ENCODE results near the gene KCNQ2.

Gene KCNQ2

DNA sequence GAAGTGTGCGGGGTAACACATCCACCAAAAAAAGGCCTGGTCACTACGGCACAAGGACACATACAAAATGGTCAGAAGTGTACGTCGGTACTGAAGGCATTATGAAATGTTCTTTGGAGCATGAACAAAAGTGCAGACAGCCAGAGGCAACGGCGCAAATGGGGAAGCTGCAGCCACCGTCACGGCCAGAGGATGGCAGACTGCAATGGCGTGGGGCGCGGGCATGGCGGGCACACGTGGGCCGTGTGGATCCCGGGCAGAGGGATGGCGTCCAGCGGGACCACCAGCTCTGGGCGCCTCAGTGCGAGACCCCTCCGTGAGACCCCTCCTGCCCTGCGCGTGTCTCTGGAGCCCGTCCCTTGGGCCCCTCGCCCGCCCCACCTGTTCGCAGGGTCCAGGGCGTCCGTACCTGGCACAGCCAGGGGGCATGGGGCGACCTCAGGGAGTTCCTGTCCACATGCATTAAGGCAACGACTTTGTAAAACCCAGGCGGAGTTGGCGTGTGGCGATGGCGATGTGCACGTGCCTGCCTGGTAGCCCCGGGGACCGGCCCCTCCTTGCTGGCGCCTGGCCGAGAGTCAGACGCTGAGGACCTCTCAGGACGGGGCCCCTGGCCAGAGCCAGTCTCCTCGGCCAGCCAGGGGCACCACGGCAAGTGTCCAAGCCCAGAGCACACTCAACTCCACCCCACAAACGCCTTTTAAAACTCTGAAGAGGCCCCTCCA lies 71.8 kb downstream of the KCNQ2 start:
- FAIRE-seq: no peak

DNA sequence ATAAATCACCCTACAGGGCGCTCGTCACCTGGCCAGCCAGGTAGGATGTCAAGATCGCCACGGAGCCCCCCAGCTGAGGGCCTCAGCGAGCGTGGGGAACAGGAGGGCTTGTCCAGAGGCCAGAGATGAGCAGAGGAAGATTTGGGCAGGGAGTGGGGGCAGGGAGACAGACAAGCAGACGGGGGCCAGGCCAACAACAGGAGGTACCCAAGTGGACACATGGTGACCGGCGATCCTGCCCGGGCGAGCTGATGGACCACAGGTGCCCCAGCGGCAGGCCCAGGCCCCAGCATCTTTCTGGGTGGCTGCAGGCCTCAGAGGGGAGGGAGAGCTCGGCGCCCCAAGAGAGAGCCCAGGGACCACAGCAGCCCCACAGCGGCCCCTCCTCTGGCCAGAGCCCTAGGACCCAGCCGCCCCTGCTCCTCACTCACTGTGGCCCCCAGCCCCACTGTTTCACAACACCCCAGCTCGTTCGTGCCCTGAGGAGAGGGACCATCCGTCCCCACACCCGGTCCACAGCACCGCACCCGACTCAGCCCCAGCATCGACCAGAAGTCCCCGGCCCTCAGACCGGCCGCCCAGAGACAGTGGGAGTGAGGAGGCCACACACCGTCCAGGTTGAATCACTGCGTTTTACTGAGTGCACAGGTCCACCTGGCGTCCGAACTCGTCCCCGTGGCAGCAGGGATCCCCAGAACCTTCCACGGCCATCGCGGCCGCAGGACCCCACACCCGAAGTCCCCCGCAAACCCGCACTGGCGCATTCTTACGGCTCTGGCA lies 72.7 kb downstream of the KCNQ2 start:
- FAIRE-seq: no peak

DNA sequence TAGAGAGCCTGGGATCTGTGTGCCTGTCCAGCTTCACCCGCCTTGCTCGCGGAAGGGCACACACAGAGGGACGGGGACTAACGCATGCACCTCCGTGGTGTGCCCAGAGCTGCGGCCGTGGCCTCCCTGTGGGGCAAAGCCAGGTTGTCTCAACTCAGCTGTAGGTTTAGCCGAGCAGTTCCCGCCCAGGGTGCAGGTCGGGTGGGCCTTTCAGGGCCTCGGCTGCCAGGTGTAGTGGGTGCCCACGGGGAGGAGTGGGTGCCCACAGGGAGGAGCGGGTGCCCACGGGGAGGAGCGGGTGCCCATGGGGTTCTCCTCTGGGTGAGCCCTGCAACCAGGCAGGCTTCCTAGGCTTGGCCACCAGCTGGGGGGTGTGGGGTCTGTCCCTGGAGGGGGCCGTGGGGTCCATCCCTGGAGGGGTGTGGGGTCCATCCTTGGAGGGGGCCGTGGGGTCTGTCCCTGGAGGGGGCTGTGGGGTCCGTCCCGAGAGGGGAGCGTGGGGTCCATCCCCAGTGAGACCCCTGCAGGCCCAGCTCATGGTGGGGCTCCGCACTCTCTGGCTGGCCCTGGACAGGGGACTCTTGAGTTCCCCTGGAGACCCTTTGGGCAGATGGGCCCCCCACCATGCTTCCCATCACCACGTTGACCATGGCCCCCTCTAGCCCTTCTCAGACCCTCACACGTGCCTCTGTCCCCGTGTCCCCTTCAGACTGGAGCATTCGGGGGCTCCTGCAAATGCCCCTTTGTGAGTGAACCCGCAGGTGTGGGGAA lies 73.5 kb downstream of the KCNQ2 start:
- no peak for FAIRE-seq

DNA sequence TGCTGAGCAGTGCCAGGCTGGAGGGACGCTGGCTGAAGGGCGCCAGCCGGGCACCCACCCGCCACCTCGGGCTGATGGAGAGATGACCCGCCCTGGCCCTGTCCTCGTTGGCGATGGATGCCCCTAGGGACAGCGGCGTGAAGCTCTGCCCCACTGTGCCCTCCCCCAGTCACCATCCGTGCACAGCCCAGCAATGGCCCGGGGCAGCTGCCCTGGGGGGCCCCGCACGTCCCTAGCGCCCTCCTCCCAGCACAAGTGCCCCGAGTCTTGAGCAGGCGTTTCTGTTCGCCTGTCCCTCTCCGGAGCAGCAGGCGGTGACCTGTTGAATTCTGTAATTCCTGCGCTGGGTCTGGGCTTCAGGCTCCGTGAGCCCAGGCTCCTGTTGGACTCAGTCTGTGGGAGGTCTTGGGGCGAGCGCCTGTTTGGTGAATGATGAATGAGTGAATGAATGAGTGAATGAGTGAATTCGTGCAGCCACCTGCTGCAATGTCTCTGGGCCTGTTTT lies 74.5 kb downstream of the KCNQ2 start:
- FAIRE-seq: no peak

DNA sequence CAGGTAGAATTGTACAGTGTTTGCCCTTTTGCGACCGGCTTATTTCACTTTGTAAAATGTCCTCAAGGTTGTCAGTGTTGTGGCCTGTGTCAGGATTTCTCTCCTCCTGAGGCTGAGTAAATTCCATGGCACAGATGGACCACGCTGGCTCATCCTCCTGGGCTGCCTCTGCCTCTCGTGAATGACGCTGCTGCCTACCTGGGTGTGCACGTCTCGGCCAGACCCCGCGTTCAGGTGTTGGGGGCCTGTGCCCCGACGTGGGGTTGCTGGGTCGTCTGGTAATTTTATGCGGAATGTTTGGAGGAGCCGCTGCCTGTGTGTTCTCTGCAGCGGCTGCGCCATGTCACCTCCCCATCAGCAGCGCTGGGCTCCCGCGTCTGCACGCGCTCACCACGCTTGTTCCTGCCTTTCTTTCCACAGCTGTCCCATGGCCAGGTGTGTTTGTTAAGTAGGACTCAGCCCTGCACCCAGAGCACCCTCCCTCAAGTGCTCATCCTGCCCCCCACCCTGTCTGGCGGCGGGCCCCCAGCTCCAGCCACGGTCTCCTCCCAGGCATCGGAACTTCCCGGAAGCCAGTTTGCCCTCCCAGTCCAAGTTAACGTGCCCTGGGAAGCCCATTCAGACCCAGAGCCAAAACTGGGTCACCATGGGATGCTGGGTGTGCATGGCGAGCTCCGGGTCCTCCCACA lies 75.2 kb downstream of the KCNQ2 start:
- no peak for FAIRE-seq

DNA sequence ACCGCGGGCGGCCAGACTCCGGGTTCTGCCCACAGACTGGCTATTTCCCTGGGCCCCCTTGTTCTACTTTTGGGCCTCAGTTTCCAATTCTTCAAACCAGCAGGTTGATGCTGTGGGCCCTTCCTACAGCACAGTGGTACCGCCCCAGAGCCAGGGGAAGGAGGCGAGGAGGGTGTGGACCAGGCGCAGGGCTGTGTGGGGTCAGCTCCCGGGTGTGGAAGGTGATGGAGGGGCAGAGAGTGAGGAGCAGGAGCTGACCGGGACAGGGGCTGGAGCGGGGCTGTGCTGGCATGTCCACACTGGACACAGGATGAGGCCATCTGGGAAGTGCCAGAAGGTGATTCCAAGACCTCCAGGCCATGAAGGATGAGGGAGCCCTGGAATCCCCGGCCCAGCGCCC lies 76.2 kb downstream of the KCNQ2 start:
- no peak for FAIRE-seq

DNA sequence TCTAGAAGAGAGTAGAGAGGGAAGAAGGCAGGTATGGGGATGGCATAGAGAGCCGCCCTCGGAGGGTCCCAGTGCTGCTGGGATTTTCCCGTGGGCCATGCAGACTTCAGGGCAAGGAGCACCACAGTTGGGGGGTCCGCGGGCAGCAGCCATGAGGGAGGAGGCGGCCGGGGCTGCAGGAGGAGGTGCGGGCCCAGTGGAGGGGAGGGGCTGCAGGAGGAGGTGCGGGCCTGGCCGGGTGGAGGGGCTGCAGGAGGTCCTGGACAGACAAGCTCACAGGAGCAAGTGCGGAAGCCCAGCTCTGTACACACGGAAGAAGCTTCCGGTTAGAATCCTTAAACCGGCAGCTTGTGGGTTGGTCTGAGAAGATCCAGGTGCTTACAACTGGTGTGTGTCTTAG lies 76.7 kb downstream of the KCNQ2 start:
- no peak for FAIRE-seq

DNA sequence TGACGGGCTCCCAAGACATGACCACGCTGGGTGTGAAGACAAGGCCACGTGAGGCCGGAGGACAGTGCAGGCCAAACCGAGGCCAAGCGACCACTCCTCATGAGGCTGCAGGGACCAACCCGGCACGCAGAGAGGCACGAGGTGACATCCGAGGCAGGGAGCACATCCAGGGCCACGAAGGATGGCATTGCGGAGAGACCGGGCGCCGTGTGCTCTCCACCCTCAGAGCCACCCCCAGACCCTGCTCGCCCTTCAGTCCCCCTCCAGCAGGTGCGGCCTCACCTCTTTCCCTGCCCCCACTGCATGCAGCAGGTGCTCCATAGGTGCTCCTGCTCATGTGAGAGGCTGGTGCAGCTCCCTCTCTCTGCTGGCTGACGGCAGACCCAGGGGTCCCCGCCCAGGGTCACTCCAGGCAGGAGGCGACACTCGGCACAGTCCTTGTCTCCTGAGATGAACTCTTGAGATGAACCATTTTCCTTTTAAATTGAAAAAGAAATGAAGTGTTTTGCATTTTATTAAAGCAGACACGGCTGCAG lies 77.5 kb downstream of the KCNQ2 start:
- FAIRE-seq: no peak

DNA sequence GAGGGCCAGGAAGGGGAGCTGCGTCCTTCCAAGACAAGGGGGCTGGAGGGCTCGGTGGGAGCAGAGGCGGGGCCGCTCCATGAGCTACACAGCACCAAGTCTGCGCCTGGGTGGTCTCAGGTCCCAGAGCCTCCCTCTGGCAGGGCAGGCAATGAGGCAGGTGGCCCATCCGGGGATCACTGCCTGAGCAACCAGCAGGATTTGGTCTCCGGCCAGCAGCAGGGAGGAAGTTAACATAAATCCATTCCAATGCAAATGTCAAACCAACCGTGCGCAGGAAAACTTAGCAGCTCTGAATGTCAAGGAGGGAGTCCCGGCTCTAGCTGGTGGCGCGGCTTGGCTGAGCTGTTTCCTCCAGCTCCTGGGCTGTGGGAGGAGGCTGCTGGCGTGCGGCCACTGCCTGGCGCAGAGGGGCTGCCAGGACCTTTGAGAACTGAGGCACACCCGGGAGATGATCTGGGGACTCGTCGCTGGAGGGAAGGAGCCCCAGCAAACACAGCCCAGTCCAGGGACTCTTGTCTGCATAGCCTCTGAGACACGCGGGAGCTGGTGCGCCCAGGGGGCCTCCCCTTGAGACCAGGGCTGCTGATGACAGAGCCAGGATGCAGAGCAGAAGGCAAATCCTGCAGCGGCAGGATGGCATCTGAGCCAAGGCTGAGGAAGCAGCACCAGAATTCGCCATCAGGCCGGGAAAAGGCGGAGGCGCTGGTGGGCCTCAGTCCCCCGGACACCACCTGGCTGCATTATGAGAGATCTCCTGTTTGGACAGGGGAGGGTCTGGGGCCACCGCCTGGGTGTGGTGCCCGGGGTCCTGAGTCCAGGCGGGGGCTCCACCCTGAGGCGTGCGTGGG lies 78.2 kb downstream of the KCNQ2 start:
- no peak for FAIRE-seq

DNA sequence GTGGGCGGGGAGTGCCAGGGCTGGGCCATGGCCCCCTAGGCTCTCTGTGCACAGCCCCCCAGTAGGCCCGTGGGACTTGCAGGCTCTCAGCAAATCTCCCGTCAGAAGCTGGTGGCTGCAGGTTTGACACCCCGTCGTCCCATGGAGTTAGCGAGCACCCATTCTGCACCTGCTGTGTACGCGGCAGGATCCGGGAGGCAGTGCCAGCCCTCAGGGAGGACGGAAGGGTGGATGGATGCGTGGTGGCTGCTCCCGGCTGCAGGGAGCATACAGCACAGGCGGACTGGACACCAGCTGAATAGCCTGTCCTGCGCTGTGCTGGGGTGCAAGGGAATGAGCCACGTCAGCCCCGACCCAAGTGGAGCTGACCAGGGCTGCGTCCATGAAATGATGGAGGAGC lies 78.9 kb downstream of the KCNQ2 start:
- FAIRE-seq: no peak

DNA sequence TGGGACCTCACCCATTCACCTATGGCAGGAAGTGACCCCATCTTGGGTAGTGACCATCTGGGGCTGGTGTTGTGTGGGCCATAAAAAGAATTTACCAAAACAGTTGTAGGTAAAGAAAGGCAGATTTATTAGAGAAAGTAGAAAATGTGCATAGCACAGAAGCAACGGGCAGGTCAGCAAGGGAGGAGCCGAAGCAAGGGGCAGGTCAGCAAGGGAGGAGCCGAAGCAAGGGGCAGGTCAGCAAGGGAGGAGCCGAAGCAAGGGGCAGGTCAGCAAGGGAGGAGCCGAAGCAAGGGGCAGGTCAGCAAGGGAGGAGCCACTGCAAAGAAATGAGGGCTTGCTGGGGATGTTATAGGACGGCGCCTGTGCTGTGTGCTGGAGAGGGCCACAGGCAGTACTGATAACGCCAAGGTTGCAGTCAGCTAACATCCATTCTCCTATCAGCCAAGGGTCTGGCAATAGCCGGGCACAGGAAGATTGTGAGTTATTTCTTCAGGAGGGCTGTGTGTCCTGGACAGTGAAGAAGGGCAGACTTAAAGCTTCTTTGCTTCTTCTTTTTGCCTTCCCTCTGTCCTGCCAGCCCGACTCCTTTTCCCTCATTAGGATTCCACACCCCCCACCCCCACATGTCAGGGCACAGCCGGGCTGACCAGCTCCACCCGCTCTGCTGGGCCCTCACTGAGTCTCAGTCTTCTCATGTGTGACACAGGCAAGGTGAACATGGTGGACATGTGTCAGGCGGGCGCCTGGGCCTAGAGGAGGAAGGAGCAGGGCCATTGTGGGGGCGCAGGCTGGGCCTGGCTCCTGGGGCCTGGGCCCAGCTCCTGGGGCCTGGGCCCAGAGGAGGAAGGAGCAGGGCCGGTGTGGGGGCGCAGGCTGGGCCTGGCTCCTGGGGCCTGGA lies 79.7 kb downstream of the KCNQ2 start:
- no peak for FAIRE-seq

DNA sequence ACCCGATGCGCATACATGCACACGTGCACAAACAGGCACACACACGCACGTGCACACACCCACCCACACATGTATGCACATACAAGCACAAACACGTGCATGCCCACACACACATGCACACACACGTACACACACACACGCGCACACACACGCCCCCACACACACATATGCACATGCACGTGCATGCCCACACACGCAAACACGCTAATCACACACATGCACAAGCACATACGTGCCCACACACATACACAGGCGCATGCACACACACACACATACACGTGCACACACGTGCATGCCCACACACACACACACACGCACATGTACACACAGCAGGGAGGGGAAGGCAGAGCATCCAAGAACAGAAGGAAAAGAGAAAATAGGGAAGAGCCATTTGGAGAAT lies 84.5 kb downstream of the KCNQ2 start:
- FAIRE-seq: no peak

DNA sequence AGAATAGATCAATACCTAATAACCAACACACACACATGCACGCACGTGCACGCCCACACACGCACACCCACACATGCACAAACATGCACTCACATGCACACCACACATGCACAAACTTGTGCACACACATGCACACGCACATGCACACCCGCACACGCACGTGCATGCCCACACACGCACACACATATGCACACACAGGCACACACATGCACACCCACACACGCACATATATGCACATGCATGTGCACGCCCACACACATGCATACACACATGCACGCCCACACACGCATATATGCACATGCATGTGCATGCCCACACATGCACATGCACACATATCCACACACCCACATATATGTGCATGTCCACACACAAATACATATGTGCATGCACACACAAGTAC lies 85.1 kb downstream of the KCNQ2 start:
- no peak for FAIRE-seq

DNA sequence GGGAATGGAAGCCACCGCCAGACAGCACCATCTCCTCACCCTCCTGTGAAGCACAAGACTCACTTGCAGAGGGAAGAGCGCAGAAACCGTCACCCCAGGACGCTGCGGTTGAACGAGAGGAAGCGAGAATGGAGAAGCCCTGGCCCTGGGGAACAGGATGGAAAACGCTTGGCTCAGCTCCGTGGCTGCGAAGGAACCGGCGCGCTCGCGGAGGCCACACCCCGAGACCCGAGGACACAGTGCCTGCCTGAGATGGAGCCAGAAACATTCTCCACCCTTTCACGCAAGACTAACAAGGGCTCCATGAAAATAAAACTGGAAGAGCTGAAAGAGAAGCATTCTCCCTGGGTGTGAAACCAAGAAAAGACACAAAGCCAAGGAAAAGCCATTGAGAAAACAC lies 86.0 kb downstream of the KCNQ2 start:
- FAIRE-seq: no peak

DNA sequence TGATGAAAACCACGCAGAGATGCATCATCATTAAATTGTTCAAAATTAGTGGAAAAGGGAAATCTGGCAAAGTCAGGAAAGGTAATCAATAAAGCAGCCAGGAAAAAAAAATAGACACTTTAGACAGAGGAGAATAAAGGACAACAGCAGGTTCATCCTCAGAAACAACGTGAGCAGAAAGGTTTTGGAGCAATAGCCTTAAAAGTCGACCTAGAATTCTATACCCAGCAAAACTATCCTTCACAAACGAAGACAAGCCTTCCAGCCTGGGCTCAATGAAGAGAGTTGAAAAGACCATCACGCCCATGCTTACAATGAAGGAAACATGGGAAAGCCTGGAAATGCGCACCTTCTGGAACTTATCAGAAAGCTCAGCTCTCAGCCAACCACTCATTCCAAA lies 86.6 kb downstream of the KCNQ2 start:
- no peak for FAIRE-seq

DNA sequence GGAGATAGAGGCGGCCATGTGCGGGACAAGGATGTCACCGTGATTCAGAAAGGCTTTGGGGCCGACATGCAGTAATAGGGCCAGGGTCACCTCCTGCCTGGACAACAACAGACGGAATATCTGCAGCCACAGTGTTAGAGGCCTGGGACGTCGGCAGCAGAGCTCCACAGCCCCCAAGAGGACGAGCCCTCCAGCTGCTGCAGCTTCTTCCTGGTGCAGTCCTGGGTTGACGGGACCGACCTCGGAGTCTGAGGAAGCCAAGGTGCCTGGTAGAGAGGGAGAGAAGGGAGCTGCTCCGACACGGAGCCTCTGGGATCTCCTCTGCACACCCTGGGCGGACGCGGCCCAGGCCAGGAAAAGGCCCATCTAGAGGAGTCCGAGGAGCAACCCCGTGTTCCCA lies 88.1 kb downstream of the KCNQ2 start:
- FAIRE-seq: no peak

DNA sequence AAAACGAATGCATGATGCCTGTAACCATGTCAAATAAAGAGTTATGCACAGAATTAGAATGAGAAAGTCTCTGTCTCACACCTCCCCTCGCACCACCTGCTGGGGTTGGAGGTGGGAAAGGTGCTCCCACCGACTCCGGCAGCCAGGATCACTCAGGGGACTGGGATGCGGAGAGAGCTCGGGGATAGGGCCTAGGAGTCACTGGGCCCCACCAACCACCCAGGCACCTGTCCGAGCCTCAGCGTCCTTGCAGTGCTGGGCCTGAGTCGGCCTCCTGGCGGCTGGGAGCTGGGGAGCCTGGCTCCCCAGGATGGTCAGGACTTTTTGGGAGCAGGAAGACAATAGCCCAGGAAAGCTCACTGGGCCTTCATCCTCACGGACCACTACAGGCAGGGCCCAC lies 88.9 kb downstream of the KCNQ2 start:
- no peak for FAIRE-seq

DNA sequence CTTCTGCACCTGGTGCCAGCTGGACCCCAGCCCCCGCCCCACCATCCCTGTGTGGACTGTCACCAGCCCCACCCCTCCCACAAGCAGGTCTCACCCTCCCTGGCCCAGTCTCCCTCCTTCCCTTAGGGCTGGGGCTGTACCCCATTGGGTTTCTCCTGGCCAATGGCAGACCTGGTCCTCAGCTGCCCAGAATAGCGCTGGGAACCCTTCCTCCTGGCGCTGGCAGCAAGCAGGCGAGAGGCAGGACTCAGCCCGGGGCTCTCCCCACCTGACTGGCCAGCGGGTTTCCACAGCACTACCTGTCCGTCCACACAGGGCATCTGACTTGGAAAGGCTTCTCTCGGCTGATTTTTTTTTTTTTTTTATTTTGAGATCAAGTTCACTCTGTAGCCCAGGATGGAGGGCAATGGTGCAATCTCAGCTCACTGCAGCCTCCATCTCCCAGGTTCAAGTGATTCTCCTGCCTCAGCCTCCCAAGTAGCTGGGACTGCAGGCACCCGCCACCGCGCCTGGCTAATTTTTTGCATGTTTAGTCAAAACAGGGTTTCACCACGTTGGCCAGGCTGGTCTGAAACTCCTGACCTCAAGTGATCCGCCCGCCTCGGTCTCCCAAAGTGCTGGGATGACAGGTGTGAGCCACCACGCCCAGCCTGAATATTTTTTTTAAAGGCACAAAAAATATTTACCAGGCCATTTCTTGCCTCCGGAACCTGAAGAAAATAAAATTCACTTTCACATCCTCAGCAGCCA lies 89.7 kb downstream of the KCNQ2 start:
- no peak for FAIRE-seq

DNA sequence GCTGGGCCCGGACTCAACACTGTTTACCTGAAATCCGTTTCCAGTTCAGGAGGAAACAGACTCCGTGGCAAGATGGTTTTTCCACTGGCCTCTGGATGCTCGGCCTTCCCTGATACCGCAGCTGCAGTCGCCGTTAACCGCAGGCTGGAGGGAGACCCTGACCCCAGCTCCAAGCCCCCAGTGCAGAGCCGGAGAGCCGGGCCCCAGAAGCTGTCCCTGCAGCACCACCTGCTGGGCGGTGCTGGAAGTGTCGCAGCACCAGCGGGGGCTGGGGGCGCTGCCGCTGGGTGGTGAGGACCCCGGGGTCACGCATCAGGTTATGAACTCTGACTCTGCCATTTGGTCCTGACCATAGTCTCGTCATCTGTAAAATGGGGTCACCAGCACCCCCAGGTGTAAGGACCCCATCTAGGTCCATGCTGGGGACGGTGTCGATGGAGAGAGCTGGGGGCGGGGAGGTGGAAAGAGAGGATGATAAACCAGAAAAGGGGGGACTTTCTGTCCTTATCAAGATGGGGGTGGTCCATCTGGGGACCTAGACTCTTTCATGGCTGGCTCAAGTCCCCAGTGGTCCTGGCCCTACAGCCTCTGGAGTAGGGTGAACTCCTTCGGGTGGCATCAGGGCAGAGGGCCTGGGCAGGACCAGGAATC lies 90.5 kb downstream of the KCNQ2 start:
- FAIRE-seq: no peak

All from islet of Langerhans (tissue), 1 donor.